ENCODE data around the gene GAS2L2.

The GAS2L2 gene

DNA sequence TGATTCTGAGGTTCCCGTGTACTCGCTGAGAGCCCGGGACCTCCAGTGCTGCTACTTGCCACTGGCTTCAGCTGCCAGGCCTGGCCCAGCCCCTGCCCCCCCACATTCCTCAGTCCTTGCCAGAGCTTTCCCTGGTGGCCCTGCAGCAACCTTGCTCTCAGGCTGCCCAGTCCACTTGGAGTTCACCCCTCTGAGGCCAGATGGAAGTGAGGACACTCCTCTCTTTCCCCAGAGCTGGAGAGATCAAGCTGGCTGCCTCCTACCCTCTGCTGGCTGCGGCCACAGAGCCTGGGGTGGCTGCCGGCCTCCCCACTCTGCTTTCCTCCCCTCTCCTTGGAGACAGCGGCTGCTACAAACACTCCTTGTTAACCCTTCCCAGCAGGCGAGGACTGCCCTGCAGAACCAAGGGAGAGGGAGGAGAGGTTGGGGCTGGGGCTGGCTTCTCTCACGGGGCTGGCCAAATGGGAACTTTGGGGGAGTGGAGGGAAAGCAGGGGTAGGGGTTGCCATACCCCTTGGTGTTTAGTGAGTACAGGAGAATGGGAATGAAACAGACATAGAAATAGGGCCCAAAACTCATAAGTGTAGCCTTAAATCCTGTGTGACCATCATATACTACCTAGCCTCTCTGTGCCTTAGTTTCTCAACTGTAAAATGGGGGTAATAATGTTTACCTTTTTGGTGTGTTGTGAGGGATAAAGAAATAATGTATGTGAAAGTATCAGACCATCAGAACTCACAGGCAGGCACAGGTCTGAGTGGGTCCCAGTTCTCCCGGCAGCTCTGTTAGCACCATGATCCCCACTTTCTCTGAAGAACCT lies at the start of gene GAS2L2:
Gene GAS2L2 (minus strand): TSS at position 295 of the 820 bp plus-strand sequence. CDS start 389 bp downstream, outside the sequence.
- Histone ChIP-seq H3K4me3 (ENCODE audit: low read depth, low read length) (no peak within 1 kb of the TSS), H3K27ac (no peak within 1 kb of the TSS), H3K27me3 (replicated peaks) (peaks cover 27% of the 10 kb centered on the region), H3K36me3 (replicated peaks) (no peaks in the 10 kb centered on the region)
- in situ Hi-C loops (cut with HindIII; ENCODE audit: low pct_ligation_motif_present, low sequenced_read_pairs): no loop called here
- TF ChIP-seq CTCF (IDR thresholded peaks at IDR 0.05; ENCODE audit: low read depth, low read length, missing control alignments): no peak
- DNase-seq: no peak

DNA sequence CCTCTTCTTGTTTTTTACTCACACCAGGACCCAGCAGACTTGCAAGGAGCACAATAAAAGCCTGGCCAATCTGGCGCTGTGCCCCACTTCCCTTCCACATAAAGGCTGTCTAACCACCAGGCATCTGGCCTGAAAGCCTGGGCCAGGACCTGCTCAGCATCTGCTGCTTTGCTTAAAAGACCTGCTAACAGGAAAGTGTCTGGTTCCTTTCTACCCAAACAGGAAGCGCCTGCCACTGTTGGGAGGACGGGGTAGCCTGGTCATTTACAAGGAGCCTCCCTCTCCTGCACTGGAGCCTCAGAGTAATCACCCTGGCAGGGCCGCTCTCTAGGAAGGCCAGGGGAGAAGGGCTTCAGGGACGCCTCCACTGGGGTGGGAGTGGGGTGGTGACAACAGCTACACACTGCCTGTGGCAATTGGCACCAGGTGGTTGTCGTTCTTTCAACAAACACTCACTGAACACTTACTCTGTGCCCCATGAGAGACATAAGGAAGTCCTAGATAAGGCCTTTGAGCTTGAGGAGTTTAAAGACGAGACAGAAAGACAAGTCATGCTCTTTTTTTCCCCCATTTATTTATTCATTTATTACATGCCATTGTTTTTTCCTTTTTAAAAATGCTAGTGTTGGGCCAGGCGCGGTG lies 48.7 kb upstream of the GAS2L2 start:
- H3K27ac ChIP-seq: no peak overlapping the region
- no peak for DNase-seq
- TF ChIP-seq CTCF (IDR thresholded peaks at IDR 0.05; ENCODE audit: low read depth, low read length, missing control alignments): no peak
- H3K4me3 ChIP-seq (ENCODE audit: low read depth, low read length): no peak overlapping the region
- in situ Hi-C loops (cut with HindIII; ENCODE audit: low pct_ligation_motif_present, low sequenced_read_pairs): no loop called here
- no peaks in the 10 kb centered on the region for H3K36me3 ChIP-seq (replicated peaks)
- H3K27me3 ChIP-seq (replicated peaks): peaks cover 2% of the 10 kb centered on the region

GRCh38 chr17:35799942-35800341 lies 46.9 kb upstream of the GAS2L2 start:
- Histone ChIP-seq H3K4me3 (ENCODE audit: low read depth, low read length) (no peak overlapping the region), H3K27me3 (replicated peaks) (peaks cover 9% of the 10 kb centered on the region), H3K36me3 (replicated peaks) (no peaks in the 10 kb centered on the region), H3K27ac (no peak overlapping the region)
- in situ Hi-C loops (cut with HindIII; ENCODE audit: low pct_ligation_motif_present, low sequenced_read_pairs): no loop called here
- DNase-seq: no peak
- TF ChIP-seq CTCF (IDR thresholded peaks at IDR 0.05; ENCODE audit: low read depth, low read length, missing control alignments): no peak

DNA sequence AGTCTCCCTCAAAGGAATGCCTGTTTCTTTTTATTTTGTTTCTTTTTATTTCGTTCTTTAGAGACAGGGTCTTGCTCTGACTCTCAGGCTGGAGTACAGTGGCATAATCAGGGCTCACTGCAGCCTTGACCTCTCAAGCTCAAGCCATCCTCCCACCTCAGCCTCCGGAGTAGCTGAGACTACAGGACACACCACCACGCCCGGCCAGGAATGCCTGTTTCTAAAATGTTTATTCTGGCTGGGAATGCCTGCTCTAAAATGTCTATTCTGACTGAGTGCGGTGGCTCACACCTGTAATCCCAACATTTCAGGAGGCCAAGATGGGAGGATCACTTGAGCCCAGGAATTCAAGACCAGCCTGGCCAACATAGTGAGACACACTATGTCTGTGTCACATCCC lies 44.9 kb upstream of the GAS2L2 start:
- no peak for TF ChIP-seq CTCF (IDR thresholded peaks at IDR 0.05; ENCODE audit: low read depth, low read length, missing control alignments)
- DNase-seq: no peak
- Histone ChIP-seq H3K36me3 (replicated peaks) (no peaks in the 10 kb centered on the region), H3K4me3 (ENCODE audit: low read depth, low read length) (no peak overlapping the region), H3K27me3 (replicated peaks) (peaks cover 16% of the 10 kb centered on the region), H3K27ac (no peak overlapping the region)
- in situ Hi-C loops (cut with HindIII; ENCODE audit: low pct_ligation_motif_present, low sequenced_read_pairs): no loop called here

DNA sequence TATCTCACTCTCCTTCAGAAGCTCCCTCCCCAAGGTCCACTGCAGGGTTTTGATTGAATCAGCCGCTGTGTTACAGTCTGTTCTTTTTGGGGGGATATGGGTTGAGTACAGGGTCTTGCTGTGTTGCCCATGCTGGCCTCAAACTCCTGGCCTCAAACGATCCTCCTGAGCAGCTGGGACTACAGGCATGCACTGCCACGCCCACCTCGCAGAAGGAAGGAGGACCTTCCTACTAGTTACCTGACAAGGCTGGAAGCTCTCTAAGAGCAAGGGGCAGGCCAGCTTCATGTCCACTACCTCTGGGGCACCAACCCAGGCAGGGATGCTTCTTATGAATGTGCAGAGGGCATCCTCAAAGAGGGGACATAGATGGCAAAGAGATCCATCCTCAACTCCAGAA lies 44.3 kb upstream of the GAS2L2 start:
- Histone ChIP-seq H3K4me3 (ENCODE audit: low read depth, low read length) (no peak overlapping the region), H3K36me3 (replicated peaks) (no peaks in the 10 kb centered on the region), H3K27ac (no peak overlapping the region), H3K27me3 (replicated peaks) (peaks cover 16% of the 10 kb centered on the region)
- in situ Hi-C loops (cut with HindIII; ENCODE audit: low pct_ligation_motif_present, low sequenced_read_pairs): no loop called here
- DNase-seq: no peak
- no peak for TF ChIP-seq CTCF (IDR thresholded peaks at IDR 0.05; ENCODE audit: low read depth, low read length, missing control alignments)

Data from brain microvascular endothelial cell (primary cell).